PFSK-1 (cell line): ENCODE results near the gene DAAM1.

Experiments
- FOXP2 ChIP-seq: optimal IDR thresholded peaks from 2 replicates; pipeline ENCODE3; 2011; ENCODE audit warnings: borderline replicate concordance, control low read depth, inconsistent platforms; ENCODE audit not compliant: insufficient read depth; ENCODE audit errors: extremely low read length, extremely low read depth
- POLR2AphosphoS5 ChIP-seq: IDR thresholded peaks from 2 replicates; pipeline ENCODE4 v1.6.1; 2012; ENCODE audit warnings: low read depth, mild to moderate bottlenecking, control low read depth, low read length, moderate library complexity
- REST ChIP-seq, 2 experiments: IDR thresholded peaks; 2 replicates each; pipeline versions ENCODE4 v1.6.1 to v1.8.0; 2011 to 2012; ENCODE audit warnings: low read depth in 2 of 2, low read length in 2 of 2, control low read depth in 1 of 2, inconsistent platforms in 1 of 2, mild to moderate bottlenecking in 1 of 2, moderate library complexity in 1 of 2; ENCODE audit not compliant: insufficient read depth in 1 of 2
- SIN3A ChIP-seq: IDR thresholded peaks from 2 replicates; pipeline ENCODE4 v1.6.1; 2012; ENCODE audit warnings: mild to moderate bottlenecking, low read length, moderate library complexity, borderline replicate concordance; ENCODE audit not compliant: insufficient read depth
- TAF1 ChIP-seq: IDR thresholded peaks from 2 replicates; pipeline ENCODE4 v1.6.1; 2012; ENCODE audit warnings: low read length, control low read depth, borderline replicate concordance; ENCODE audit not compliant: insufficient read depth

The DAAM1 gene

GRCh38 chr14:59271256-59271655 lies 82.8 kb downstream of the DAAM1 start:
- no peak for TF ChIP-seq POLR2AphosphoS5
- no peak for TF ChIP-seq TAF1
- no peak for TF ChIP-seq FOXP2
- no peak for TF ChIP-seq REST (IDR thresholded peaks at IDR 0.05; ENCODE audit: insufficient read depth in 1 of 2, low read depth in 2 of 2, low read length in 2 of 2)
- no peak for TF ChIP-seq SIN3A

- TF ChIP-seq FOXP2 (no peak), SIN3A (no peak), REST (IDR thresholded peaks at IDR 0.05; ENCODE audit: insufficient read depth in 1 of 2, low read depth in 2 of 2, low read length in 2 of 2) (no peak), TAF1 (no peak), POLR2AphosphoS5 (no peak)
These were observed 83.3 kb downstream of the DAAM1 start for GRCh38 chr14:59271734-59272133.

- TF ChIP-seq SIN3A (no peak), POLR2AphosphoS5 (no peak), TAF1 (no peak), FOXP2 (no peak), REST (IDR thresholded peaks at IDR 0.05; ENCODE audit: insufficient read depth in 1 of 2, low read depth in 2 of 2, low read length in 2 of 2) (no peak)
These were observed 84.2 kb downstream of the DAAM1 start for GRCh38 chr14:59272633-59273032.

GRCh38 chr14:59273737-59274136 lies 85.3 kb downstream of the DAAM1 start:
- no peak for TF ChIP-seq POLR2AphosphoS5
- no peak for TF ChIP-seq TAF1
- no peak for TF ChIP-seq FOXP2
- no peak for TF ChIP-seq SIN3A
- no peak for TF ChIP-seq REST (IDR thresholded peaks at IDR 0.05; ENCODE audit: insufficient read depth in 1 of 2, low read depth in 2 of 2, low read length in 2 of 2)

GRCh38 chr14:59274991-59275391 lies 86.5 kb downstream of the DAAM1 start:
- TF ChIP-seq SIN3A (no peak), TAF1 (no peak), FOXP2 (no peak), POLR2AphosphoS5 (no peak), REST (IDR thresholded peaks at IDR 0.05; ENCODE audit: insufficient read depth in 1 of 2, low read depth in 2 of 2, low read length in 2 of 2) (no peak)
